ENCODE data around the gene CDKAL1.
A peak's percentile ranks its signal among the peaks of the same experiment; 100 is the strongest.
"Not testable (repeated sequence)": the region's sequence is repeated elsewhere in the genome, so short reads cannot be mapped to it uniquely, and the experiment has no call there.

CDKAL1 gene

DNA sequence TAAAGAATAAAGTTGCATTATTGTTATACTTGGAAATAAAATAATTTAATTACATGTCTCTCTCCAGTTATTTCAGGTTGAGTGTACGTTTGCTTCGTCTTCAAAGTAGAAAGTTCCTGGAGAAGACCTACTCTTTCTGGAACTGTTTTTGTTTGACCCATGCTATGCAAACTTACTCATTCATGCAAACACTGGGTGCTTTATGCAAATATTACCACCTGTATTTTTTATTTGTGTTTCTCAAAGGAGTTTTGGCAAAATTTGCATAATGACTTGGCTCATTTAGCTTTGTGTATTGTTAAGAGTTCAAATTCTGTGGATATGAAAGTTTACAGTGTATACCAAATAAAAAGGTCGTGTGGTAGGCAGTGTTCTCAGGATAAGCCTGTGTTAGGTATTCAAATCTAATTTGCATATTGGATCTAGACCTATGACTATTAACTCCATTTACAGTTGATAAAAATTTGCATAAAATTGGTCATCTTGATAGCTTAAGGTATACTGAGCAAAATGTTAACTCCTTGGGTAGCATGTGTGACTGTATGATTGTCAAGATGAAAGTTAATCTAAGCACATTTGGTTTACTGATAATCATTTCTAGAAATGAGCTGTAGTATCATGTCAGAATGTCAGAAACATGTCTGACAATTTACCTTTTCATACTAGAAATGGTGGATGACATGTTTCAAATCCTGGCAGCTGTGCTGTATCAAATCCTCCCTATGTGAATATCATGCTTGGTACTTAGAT lies 65.2 kb downstream of the CDKAL1 start:
- DNase-seq, result peak; percentile 99

DNA sequence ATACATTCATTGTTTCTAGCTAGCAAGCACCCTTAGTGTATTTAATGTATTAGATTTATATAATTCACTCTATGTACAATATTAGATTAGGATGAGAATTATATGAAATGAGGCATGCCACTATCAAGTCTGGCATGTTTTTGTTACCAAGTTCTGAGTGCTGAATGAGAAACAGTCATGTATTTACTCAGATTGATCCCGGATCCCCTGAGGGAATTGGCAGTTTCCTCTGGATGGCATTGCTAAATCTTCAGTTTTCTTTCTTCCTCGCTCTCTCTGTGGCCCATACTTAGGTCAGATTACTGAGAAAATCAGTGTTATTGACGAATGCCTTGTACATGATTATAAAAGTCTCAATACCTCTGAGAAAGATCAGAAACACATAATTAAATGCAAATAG lies 66.6 kb downstream of the CDKAL1 start:
- peak; percentile 23 for DNase-seq

DNA sequence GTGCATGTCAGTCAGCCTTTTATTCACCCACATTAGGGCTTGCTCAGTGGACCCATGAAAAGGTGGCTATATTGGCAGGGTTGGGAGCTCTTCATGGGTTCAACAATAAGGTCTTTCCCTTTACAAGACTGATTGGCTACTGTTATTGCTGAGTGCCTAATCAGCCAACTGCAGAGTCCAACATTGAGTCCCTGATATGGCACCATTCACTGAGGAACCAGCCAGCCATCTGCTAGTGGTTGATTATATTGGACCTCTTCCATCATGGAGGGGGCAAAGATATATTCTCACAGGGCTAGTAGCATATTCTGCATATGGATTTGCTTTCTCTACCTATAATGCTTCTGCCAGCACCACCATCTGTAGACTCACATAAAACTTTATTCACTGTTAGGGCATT lies 69.9 kb downstream of the CDKAL1 start:
- no peak for DNase-seq

DNA sequence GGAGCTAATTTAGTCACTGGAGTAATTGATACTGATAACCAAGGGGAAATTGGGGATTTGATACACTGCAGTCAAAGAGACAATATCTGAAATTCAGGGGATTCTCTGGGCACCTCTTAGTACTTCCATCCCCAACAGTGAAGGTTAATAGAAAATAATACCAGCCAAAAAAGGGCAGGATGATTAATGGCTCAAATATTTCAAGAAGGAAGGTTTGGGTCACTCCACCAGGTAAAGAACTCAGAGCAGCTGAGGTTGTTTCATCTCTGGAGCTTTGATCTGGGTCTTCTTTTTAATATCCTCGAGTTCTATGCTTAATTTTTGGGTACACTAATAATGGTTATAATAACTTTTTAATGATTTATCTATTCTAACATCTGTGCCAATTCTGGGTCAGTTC lies 70.8 kb downstream of the CDKAL1 start:
- no peak for DNase-seq

DNA sequence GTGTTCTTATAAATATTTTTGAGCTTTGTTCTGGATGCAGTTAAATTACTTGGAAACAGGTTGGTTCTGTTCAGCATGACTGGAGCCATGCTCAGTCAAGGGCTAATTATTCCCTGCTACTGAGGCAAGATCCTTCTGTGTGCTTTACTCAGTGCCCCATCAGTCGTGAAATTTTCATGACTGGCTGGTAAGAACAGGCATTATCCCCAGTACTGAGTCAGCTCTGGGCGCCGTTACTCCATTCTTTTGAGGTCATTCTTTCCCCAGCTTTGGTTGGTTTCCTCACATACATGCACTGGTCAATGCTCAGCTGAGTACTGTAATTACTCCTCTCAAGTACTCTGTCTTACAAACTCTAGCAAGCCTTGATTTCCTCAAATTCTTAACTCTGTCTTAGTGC lies 71.3 kb downstream of the CDKAL1 start:
- DNase-seq, result no peak

DNA sequence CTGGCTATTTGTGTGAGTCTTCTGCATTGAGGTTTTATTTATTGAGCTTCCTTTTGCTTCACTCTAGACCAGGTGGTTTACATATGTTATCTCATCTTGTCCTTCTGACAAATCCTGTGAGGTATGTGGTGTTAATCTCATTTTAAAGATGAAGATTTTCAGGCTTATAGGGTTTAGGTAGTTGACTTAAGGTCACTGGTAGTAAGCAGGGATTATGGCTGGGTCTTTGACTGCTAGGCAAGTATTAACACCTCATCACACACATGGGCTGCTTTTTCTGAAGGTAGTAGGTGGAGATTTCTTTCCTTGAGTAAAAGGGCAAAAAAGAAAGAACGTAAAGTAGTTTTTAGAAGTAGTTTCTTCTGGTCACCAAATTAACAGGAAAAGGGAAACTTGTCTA lies 72.6 kb downstream of the CDKAL1 start:
- DNase-seq, result no peak

DNA sequence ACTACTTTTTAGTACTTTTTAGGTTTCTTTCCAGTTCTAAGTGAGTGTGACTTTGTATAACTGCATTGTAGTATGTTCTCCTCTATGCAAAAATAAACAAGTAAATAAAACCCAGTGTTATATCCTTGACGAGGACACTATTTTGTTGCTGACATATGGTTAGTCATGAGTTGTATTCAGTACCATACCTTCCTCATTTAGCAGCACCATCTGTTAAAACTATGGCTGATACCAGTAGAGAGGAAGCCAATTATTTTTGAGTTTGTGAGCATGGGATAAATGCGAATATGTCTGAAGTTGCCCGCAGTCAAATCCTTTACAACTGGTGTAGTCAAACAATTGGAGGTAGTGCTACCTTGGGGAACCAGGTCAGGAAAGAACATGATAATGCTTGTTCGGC lies 74.1 kb downstream of the CDKAL1 start:
- no peak for DNase-seq

DNA sequence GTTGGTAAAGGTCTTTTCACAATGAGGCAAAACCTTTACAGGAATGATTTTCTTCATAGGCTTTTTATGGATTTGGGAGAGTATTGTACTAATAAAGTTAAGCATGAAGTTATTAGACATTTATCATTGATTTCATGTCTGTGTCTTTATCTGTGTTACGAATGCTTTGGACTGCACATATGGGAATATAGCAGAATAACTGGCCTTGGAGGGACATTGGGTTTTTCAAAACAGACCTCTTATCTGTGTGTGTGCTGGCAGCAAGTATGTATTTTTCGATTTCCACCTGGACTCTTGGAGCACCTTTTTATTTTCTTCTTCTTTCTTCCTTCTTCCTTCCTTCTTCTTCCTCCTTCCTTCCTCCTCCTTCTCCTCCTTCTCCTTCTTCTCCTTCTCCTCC lies 74.6 kb downstream of the CDKAL1 start:
- DNase-seq, result no peak

DNA sequence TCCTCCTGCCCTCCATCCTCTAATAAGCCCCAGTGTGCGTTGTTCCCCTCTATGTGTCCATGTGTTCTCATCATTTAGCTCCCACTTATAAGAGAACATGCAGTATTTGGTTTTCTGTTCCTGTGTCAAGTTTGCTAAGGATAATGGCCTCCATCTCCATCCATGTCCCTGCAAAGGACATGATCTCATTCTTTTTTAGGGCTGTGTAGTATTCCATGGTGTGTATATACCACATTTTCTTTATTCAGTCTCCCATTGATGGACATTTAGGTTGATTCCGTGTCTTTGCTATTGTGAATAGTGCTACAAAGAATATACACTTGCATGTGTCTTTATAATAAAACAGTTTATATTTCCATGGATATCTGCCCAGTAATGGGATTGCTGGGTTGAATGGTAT lies 75.7 kb downstream of the CDKAL1 start:
- not testable (repeated sequence) for DNase-seq

DNA sequence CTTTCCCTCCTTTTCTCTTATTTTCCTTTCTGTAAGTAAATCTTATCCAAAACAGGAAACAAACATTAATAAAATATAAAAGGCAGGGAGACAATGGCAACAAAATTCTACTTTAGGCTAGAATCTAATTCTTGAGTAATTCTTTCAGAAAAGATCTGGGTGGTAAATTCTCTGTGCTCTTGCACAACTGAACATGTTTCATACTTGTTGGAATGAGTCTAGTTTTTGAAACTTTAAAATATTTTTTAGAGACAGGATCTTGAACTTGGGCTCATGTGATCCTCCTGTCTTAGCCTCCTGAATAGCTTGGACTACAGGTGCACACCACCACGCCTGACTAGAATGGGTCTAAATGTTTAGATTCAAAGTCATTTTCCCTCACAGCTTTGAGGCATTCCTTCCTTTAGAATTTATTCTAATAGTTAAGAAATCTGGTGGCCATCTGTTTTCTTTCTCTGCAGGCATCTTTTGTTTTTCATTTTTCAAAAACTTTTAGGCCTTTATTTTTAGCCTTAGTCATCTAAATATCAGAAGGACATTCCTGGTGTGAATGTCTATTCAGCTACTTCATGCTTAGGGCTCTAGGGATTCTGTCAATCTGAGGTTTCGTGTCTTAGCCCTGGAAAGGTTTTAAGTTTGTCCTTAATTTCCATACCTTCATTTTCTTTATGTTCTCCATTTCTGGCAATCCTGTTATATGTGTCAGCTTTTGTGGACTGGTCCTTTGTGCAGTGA lies 76.5 kb downstream of the CDKAL1 start:
- DNase-seq, result no peak

DNA sequence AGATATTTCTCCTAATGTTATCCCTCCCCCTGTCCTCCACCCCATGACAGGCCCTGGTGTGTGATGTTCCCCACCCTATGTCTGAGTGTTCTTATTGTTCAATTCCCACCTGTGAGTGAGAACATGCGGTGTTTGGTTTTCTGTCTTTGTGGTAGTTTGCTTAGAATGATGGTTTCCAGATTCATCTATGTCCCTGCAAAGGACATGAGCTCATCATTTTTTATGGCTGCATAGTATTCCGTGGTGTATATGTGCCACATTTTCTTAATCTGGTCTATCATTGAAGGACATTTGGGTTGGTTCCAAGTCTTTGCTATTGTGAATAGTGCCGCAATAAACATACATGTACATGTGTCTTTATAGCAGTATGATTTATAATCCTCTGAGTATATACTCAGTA lies 83.3 kb downstream of the CDKAL1 start:
- DNase-seq, result not testable (repeated sequence)

DNA sequence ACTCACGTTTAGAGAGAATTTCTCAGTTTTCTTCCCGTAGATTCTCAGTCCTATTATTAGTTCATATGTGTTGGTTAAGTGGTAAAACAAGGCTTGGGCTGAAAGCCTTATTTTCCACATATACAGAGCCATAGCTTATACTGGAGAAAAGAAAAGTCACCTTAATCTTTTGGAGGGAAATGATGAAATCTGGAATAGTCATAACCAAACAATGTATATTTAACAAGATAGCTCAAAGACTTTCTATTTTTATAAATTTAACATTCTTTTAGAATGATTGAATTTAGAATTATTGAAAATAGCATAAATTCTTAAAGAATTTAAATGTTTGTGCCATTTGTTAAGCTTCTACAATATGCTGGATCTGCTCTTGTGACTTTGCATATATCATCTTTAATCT lies 85.8 kb downstream of the CDKAL1 start:
- DNase-seq, result peak; percentile 66

DNA sequence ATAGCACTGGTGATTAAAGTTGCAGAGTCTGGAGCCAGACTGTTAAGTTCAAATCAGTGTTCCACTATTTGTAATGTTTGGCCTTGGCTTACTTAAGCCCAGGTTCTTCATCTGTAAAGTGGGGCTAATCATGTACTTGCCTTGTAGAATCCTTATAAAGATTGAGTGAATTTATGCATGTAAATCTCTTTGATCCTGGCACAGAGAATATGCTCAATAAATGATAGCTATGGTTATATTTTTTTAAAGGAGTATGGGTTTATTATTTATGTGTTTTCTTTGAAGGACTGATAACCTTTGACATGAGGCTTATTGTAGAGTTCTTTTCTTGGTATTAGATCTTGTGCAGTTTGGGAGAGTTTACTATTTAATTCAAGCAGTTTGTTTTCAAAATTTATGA lies 89.5 kb downstream of the CDKAL1 start:
- no peak for DNase-seq

DNA sequence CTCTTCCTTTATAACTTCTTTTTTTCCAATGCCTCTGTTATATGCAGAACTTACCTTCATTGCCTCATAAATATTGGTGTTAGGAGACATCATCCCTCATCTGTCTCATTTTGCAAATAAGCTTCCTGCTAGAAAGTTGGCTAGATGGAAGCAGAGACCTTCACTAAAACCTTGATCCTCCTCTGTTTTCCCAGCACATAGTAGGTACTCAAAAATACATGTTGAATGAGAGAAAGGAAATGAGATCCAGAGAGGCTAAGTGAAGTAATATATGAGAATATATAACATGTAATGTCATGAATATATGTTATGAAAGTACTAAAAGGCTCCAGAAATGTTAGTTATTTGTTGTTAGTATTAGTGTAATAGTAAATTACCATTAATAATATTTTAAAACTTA lies 91.9 kb downstream of the CDKAL1 start:
- no peak for DNase-seq

DNA sequence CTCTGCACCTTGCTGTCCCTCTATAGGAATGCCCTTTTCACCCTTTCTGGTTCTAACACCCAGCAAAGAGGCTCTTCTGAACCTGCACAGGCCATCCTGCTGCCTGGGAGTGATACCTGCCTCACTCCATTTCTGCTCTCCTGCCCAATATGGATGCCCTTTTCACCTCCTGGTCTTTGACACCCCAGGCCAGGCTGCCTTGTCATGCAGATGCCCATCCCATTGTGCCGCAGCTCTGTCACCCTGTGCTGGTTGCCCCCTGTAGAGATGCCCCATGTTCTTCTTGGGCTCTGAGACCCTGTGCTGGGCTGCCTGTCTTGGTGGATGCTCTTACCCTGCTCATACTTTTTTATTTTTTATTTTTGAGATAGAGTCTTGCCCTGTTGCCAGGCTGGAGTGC lies 95.3 kb downstream of the CDKAL1 start:
- DNase-seq, result no peak

DNA sequence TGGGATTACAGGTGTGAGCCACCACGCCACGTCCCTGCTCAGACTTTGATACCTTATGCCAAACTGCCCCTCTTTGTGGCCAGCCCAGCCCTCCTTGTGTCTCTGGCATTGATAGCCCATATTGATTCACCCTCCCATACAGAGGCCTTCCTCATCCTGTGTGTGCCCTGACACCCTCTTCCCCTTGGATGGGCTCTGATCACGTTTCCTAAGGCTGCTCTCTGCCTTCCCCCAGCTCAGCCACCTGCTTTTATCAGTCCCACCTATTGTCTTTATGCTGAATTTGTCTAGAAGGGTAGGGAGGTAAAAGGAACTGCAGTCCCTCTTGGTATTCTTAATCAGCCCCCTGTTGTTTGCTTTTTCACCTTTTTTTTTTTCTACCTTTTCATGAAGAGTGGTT lies 95.9 kb downstream of the CDKAL1 start:
- no peak for DNase-seq

DNA sequence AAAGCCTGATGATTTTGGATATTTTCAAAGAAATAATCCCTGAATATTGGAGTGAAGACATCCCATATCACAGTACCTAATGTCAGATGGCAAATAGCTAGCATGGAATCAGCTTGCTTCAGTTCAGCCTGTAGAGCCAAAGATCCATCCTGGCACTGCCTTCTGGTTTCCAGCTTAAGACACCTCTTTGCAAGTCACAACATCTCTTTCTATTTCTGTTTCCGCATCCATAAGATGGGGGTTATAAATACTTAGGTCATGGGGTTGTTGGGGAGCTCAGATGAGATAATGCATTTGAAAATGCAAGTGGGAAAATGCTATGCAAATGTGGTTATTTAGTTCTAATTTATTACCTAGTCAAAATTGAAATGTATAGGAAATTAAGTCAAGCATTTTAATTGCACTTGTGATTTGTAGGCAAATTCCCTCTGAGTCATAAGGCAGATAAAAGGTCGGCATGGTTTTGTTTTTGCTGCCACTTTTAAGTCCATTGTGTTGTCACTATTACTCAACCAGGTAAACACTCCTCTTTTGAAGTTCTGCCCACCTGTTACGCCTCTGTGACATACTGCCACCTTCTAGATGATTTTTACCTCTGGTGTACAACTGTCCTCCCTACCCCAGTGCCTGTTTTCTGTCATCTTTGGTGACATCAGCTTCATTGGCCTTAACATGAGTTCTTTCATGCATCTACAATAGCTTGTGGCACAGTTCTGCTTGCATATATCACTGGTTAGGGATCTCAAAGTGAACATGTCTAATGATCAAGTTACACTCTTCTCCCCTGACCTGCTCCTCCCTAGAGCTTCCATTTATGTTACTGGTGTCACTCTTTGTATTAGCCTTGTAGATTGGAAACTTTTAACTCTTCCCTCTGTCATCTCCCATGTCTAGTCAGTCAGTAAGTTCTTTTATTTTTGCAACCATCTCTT lies 96.6 kb downstream of the CDKAL1 start:
- peak; percentile 51 for DNase-seq

DNA sequence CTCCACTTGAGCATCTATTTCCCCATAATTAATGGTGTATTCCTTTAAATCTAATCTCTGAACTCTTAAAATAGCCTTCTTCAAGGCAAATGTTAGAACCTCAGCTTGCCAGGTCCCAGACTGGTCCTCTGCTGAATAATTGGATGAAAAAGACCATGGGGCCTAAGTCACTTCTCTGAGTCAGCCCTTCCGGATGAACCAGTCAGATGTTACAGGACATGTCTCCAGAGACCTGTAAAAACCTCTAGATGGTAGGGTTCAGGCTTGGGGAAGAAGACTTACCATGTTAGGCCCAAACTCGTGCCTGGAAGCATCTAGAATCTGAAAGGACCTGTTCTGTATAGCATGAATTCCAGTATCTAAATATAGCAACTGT lies 97.3 kb downstream of the CDKAL1 start:
- no peak for DNase-seq

DNA sequence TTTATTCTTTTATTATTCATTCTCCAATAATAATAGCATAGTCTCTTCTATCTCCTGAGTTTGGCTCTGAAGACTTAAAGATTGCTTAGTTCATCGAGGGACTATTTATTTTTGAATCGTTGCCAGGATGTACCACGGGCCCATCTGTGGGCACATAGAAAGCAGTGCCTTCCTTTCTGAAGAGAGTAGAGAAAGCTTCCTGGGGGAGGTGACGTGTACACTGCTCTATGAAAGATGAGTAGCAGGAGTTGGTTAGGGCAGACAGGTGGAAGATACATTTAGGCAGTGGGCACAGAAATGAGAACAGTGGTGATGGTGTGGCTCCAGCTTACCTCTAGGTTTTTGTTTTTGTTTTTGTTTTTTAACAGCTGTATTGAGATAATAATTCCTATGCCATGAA lies 98.4 kb downstream of the CDKAL1 start:
- DNase-seq, result no peak

DNA sequence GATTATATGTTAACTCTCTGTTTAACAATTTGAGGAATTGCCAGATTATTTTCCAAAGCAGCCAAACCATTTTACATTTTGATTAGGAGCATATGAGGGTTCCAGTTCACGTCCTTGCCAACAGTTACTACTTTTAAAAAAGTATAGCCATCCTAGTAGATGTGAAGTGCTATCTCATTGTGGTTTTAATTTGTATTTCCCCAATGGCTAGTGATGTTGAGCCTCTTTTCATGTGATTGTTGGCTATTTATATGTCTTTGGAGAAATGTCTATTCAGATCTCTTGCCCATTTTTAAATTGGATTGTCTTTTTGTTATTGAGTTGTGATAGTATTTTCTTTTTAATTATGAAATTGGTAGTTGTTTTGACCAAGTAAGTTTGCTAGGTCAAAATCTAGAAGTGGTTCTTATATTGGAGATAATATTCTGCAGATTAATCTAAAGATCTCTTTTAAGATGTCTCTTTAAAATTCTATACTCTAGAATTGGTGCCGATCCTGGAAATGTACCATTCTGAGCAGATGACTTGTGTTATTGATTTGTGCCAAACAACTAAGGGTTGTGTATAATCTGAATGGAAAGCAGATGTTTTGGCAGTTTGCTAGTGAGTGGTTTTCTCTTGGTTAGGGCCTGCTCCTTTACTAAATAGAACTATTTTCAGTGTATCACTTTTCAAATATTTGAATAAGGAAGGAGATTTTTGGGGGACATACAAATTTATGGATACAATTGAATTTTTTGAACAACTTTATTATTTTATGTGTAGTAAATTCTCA lies 99.5 kb downstream of the CDKAL1 start:
- no peak for DNase-seq

DNA sequence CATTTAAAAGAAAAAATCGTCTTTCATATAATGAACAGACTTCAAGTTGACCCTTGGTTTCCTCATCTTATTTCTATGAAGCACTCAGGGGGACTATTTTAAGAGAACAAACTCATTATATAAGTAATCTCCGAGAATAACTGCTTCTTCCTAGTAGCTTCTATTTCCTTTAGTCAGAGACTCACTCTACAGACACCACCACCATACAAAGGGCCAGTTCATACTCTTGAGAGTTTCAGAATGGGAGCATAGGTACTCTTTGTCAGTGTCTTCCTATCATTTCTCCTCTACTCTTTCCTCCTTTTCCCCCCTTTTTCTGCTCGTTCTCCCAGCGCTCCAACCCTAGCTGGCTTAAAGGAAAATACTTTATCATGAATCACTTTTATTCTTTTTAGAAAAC lies 104.9 kb downstream of the CDKAL1 start:
- DNase-seq, result no peak

DNA sequence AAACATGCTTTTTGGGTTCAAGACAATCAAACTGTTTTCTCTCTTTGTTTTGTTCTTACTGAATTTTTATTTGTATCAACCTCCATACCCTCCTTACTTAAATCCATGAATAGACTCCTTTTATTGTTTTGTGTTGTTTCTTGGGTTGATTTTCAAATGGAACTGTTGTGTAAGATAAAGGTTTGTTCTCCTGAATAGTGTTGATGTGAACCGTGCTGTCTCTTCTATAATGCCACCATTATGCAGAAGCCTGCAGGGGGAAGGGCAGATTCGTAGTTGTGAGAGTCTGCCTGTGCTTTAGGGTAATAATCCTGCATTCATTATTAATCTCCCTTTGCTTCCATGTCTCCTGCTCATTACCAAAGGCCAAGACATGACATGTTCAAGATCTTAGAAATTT lies 105.9 kb downstream of the CDKAL1 start:
- no peak for DNase-seq

DNA sequence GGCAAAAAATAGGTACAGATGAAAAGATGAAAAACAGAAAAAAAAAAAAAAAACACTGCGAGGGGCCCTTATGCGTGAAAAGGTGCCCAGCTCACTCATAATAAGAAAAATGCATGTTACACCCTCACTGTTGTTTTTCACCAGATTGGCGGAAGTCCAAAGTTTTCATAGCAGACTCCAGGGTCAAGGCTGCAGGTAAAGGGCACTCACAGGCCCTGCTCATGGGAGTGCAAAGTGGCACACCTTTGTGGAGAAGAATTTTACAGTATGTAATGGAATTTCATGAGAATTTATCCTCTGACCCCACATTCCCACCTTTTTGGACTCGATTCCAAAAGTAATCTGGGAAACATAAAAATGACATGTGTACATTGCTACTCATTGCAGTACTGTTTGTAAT lies 108.2 kb downstream of the CDKAL1 start:
- no peak for DNase-seq
